GM12878 (cell line): Measurements from ENCODE around the gene F13A1. TPM values are rescaled to one million over a fixed set of nuclear protein-coding genes. Genes with fewer than 3 reads are reported as not detected.
"Not testable (repeated sequence)": the region's sequence is repeated elsewhere in the genome, so short reads cannot be mapped to it uniquely, and the experiment has no call there.

Experiments used
- ATAC-seq: fragments of 200-7000 bp; cut with Tn5 transposase; 3 replicates; pipeline ENCODE4 v1.9.1; 2020; ENCODE audit warnings: mild to moderate bottlenecking, moderate library complexity
- BruUV-seq: library from RNA; stranded (reverse); fragments of 400-500 nt; replicated peaks from 2 replicates; lab custom pipeline; 2021; lab: Mats Ljungman, UMichigan
- CTCF ChIA-PET: fragments of 300-600 bp; sonication (Branson Sonifier 250); formaldehyde crosslinking; extraction: SDS; loops from one replicate; lab custom pipeline; 2021; ENCODE audit warnings: inconsistent platforms; lab: Yijun Ruan, JAX
- POLR2A ChIA-PET: fragments of 350-600 bp; formaldehyde crosslinking; extraction: SDS; loops from one replicate; lab custom pipeline; 2021; ENCODE audit warnings: inconsistent platforms; lab: Charles Lee
- RAD21 ChIA-PET: fragments of 300-600 bp; sonication (Branson Sonifier 250); formaldehyde crosslinking; loops from one replicate; lab custom pipeline; 2023; ENCODE audit warnings: antibody characterized with exemption; ENCODE audit not compliant: unreplicated experiment; lab: Charles Lee
- SMC1A ChIA-PET: fragments of 300-600 bp; sonication (Branson Sonifier 250); formaldehyde crosslinking; loops from one replicate; lab custom pipeline; 2023; ENCODE audit not compliant: unreplicated experiment, uncharacterized antibody; lab: Charles Lee
- DNase-seq: peaks from one replicate; pipeline ENCODE4 v3.0.0-alpha.2; 2011; ENCODE audit warnings: low read depth, low spot score
- FAIRE-seq: peaks from 3 replicates; lab custom pipeline; 2011; peaks lifted over from hg19 to GRCh38; lab: Jason Lieb, UNC
- H2AFZ ChIP-seq: 2 replicates; pipeline ENCODE4 v1.6.0; 2011; ENCODE audit warnings: low read depth, low read length, control low read depth; ENCODE audit not compliant: control insufficient read depth
- H3K27ac ChIP-seq: 2 replicates; pipeline ENCODE4 v1.5.1; 2011; ENCODE audit warnings: control low read depth; ENCODE audit not compliant: control insufficient read depth, insufficient read depth
- H3K27me3 ChIP-seq, 2 experiments: replicated peaks in 1 of 2; 2 replicates each; pipeline versions ENCODE4 v1.6.0 to v1.6.1; 2011; ENCODE audit warnings: low read length in 1 of 2; ENCODE audit not compliant: control insufficient read depth in 2 of 2, insufficient read depth in 2 of 2
- H3K36me3 ChIP-seq, 2 experiments: 2 replicates each; pipeline ENCODE4 v1.5.1; 2011; ENCODE audit warnings: low read length in 1 of 2; ENCODE audit not compliant: control insufficient read depth in 2 of 2, insufficient read depth in 2 of 2
- H3K4me1 ChIP-seq: 2 replicates; pipeline ENCODE4 v1.6.1; 2011; ENCODE audit warnings: mild to moderate bottlenecking, low read length, moderate library complexity, mixed read lengths; ENCODE audit not compliant: control insufficient read depth, insufficient read depth
- H3K4me2 ChIP-seq: 2 replicates; pipeline ENCODE4 v1.6.0; 2011; ENCODE audit warnings: control low read depth; ENCODE audit not compliant: control insufficient read depth, insufficient read depth
- H3K4me3 ChIP-seq: fragments of 200-600 bp; sonication (generic); 2 replicates; pipeline ENCODE4 v1.5.1; 2016
- H3K79me2 ChIP-seq: 2 replicates; pipeline ENCODE4 v1.6.0; 2011; ENCODE audit warnings: low read length; ENCODE audit not compliant: control insufficient read depth, insufficient read depth
- H3K9ac ChIP-seq: 2 replicates; pipeline ENCODE4 v1.8.0; 2011; ENCODE audit warnings: low read length, control low read depth, mixed read lengths; ENCODE audit not compliant: control insufficient read depth, insufficient read depth
- H3K9me3 ChIP-seq: replicated peaks from 3 replicates; pipeline ENCODE4 v1.5.1; 2011; ENCODE audit warnings: mild to moderate bottlenecking, low read length; ENCODE audit not compliant: control insufficient read depth, insufficient read depth
- H4K20me1 ChIP-seq: 2 replicates; pipeline ENCODE4 v1.6.0; 2011; ENCODE audit not compliant: control insufficient read depth, insufficient read depth
- ASH2L ChIP-seq: fragments of 300-600, 200-600 bp; sonication (generic); IDR thresholded peaks from 2 replicates; pipeline ENCODE4 v1.6.1; 2017; ENCODE audit warnings: low read depth, mild to moderate bottlenecking, borderline replicate concordance
- ATF7 ChIP-seq: fragments of 450-650 bp; IDR thresholded peaks from 2 replicates; pipeline ENCODE4 v1.6.1; 2016; ENCODE audit warnings: low read depth, mild to moderate bottlenecking
- CBX3 ChIP-seq: fragments of 200-600 bp; sonication (generic); IDR thresholded peaks from 2 replicates; pipeline ENCODE4 v1.6.1; 2016; ENCODE audit warnings: low read depth, borderline replicate concordance
- E4F1 ChIP-seq: fragments of 450-650 bp; IDR thresholded peaks from 2 replicates; pipeline ENCODE4 v1.6.1; 2018; ENCODE audit warnings: borderline replicate concordance, mild to moderate bottlenecking; ENCODE audit not compliant: partially characterized antibody
- EGR1 ChIP-seq, 2 experiments: IDR thresholded peaks; 1 replicate in 1 of 2; 2 replicates in 1 of 2; pipeline ENCODE4 v1.6.1; 2011 to 2012; ENCODE audit warnings: low read depth in 2 of 2, low read length in 2 of 2, borderline replicate concordance in 1 of 2, mild to moderate bottlenecking in 1 of 2, moderate library complexity in 1 of 2
- IKZF1 ChIP-seq: fragments of 450-650 bp; conservative IDR thresholded peaks from 2 replicates; pipeline ENCODE4 v1.6.1; 2017; ENCODE audit warnings: antibody characterized with exemption, mild to moderate bottlenecking
- IKZF2 ChIP-seq, 2 experiments: fragments of 450-650 bp; IDR thresholded peaks; 2 replicates each; pipeline ENCODE4 v1.6.1; 2017; ENCODE audit warnings: mild to moderate bottlenecking in 2 of 2, moderate library complexity in 2 of 2
- IRF5 ChIP-seq: fragments of 450-650 bp; IDR thresholded peaks from 2 replicates; pipeline ENCODE4 v1.6.1; 2017; ENCODE audit warnings: borderline replicate concordance
- MTA2 ChIP-seq: fragments of 450-650 bp; IDR thresholded peaks from 2 replicates; pipeline ENCODE4 v1.6.1; 2016; ENCODE audit warnings: low read depth, mild to moderate bottlenecking, moderate library complexity
- MYC ChIP-seq: IDR thresholded peaks from 2 replicates; pipeline ENCODE4 v1.6.1; 2011; ENCODE audit warnings: mild to moderate bottlenecking, low read length, moderate library complexity, inconsistent platforms; ENCODE audit not compliant: insufficient read depth, insufficient replicate concordance, insufficient read length, severe bottlenecking
- NRF1 ChIP-seq: conservative IDR thresholded peaks from 2 replicates; pipeline ENCODE4 v1.6.1; 2011; ENCODE audit warnings: mild to moderate bottlenecking, low read depth, low read length, improper control_type of control experiment
- RB1 ChIP-seq: fragments of 450-650 bp; formaldehyde crosslinking; IDR thresholded peaks from 2 replicates; pipeline ENCODE4 v1.6.1; 2017; ENCODE audit warnings: mild to moderate bottlenecking, borderline replicate concordance
- WGBS: methylation state at CpG from one replicate; pipeline ENCODE4 v1.1.6; 2016; ENCODE audit warnings: low lambda C conversion rate; ENCODE audit not compliant: insufficient replicate concordance, insufficient coverage; ENCODE audit errors: missing lambda C conversion rate; 5-methylcytosine and 5-hydroxymethylcytosine counted together
- in situ Hi-C: fragments of 300-500 bp; cut with MboI; formaldehyde crosslinking; loops from 9 replicates; pipeline ENCODE4 v1.14.3; 2018; ENCODE audit warnings: mixed read lengths
- intact Hi-C: fragments of 100-400 bp; cut with micrococcal nuclease; formaldehyde crosslinking; loops from one replicate; pipeline ENCODE4 v1.14.2; 2022; ENCODE audit not compliant: unreplicated experiment
- polyA plus RNA-seq, 11 experiments: library from polyadenylated mRNA; depleted of rRNA in 4 of 11; unstranded in 6 of 11; stranded (reverse) in 5 of 11; fragments of >200 nt; fragmentation: Nextera tagmentation in 4 of 11; fragmentation: Illumina TruSeq in 1 of 11; extraction: Ambion mirVana in 4 of 11; extraction: Trizol in 1 of 11; gene quantifications; 1 replicate in 1 of 11; 2 replicates in 10 of 11; pipeline versions ENCODE4 v1.2.1 to v1.2.3, GENCODE V29; 2011 to 2016; ENCODE audit warnings: inconsistent platforms in 2 of 11, missing spikeins in 2 of 11, low read depth in 1 of 11
- total RNA-seq, 4 experiments: library from RNA; depleted of rRNA in 3 of 4; stranded (reverse); fragments of >200 nt in 3 of 4; fragmentation: Illumina TruSeq in 1 of 4; extraction: Trizol in 1 of 4; gene quantifications; 2 replicates each; pipeline versions ENCODE4 v1.2.1 to v1.2.3, GENCODE V29; 2013 to 2021

Gene F13A1
- total and polyA plus RNA-seq, 10 of the 15 experiments (the other 5 are each of a cell fraction or from before 2014, with no cell fraction given), result 0.48 to 1.8 (median 1.0) TPM

GRCh38 chr6:6305575-6305974 is 14.9 kb downstream of the F13A1 start (continued):
- TF ChIP-seq MYC (no peak), NRF1 (no peak), CBX3 (no peak)

- 76% methylated on average over 15 of the region's 19 CpGs for WGBS
- H3K27me3 ChIP-seq, ATAC-seq, H2AFZ ChIP-seq, H3K9ac ChIP-seq, CTCF ChIA-PET, SMC1A ChIA-PET, FAIRE-seq, H3K36me3 ChIP-seq, H3K4me3 ChIP-seq, H3K4me1 ChIP-seq, H3K4me2 ChIP-seq, DNase-seq, H3K9me3 ChIP-seq, RAD21 ChIA-PET, H3K27ac ChIP-seq, H3K79me2 ChIP-seq, intact Hi-C loops, H4K20me1 ChIP-seq, in situ Hi-C loops, POLR2A ChIA-PET, BruUV-seq: not testable (repeated sequence)
These were observed 20.1 kb downstream of the F13A1 start for GRCh38 chr6:6300383-6300782.

- in situ Hi-C loops (no loop called here), intact Hi-C loops (no loop called here)
- Histone ChIP-seq H3K9me3 (no peaks in the 10 kb centered on the region), H3K27ac (no peak overlapping the region), H3K9ac (no peak overlapping the region), H3K27me3 (no peaks in the 10 kb centered on the region), H3K4me1 (no peaks in the 10 kb centered on the region), H3K4me2 (no peak overlapping the region), H3K79me2 (no peaks in the 10 kb centered on the region), H3K4me3 (no peak overlapping the region), H3K36me3 (no peaks in the 10 kb centered on the region), H4K20me1 (no peaks in the 10 kb centered on the region), H2AFZ (no peak overlapping the region)
- BruUV-seq, result no TSS peak
- DNase-seq, result no peak
- FAIRE-seq, result no peak
- ChIA-PET SMC1A (interaction anchor here (0.7 to 1.9 kb wide), 20 partner anchors 10 to 293 kb away, joined by 3 to 11 read pairs (median 3); partner anchors contain the start of gene F13A1), CTCF (interaction anchor here (0.7 to 2.1 kb wide), 9 partner anchors 9 to 822 kb away, joined by 3 to 6 read pairs (median 4); partner anchors contain the start of gene F13A1), POLR2A (interaction anchor here (0.6 to 2.5 kb wide), 4 partner anchors 11 to 98 kb away, joined by 3 to 10 read pairs (median 6); no protein-coding TSS in a partner anchor), RAD21 (interaction anchor here (0.9 to 1.5 kb wide), 7 partner anchors 39 to 249 kb away, joined by 3 to 9 read pairs (median 5); no protein-coding TSS in a partner anchor)
- WGBS, result 15% methylated on average over 3 of the region's 3 CpGs
- ATAC-seq, result peak; percentile 64
- TF ChIP-seq IRF5, result no peak
- TF ChIP-seq IKZF2 (IDR thresholded peaks at IDR 0.05), result peak in 1 of 2 experiments; percentile 34; a peak in 2 of 4 replicates
- no peak for TF ChIP-seq E4F1
- peak; percentile 53; the same call in 1 of the 2 replicates for TF ChIP-seq MTA2
- TF ChIP-seq ATF7, result 0 out of 2 replicates have a peak, but pooled peaks have one; percentile 14
- peak; percentile 48 for TF ChIP-seq IKZF1
- TF ChIP-seq EGR1 (IDR thresholded peaks at IDR 0.05; ENCODE audit: borderline replicate concordance in 1 of 2, low read depth in 2 of 2, low read length in 2 of 2), result no peak
- no peak for TF ChIP-seq RB1
- no peak for TF ChIP-seq ASH2L
These were observed 27.1 kb downstream of the F13A1 start for GRCh38 chr6:6293317-6293716.
